HFFc6 (cell line): Measurements from ENCODE around the gene PSD2. TPM values are rescaled to one million over a fixed set of nuclear protein-coding genes. Genes with fewer than 3 reads are reported as not detected.
A peak's percentile ranks its signal among the peaks of the same experiment; 100 is the strongest.

Source experiments
- DNase-seq: peaks from one replicate; pipeline ENCODE4 v3.0.0-alpha.2; 2018
- H3K27ac Mint-ChIP-seq: 2 replicates; pipeline ENCODE4 v1.8.0; 2020; ENCODE audit warnings: mild to moderate bottlenecking, mixed read lengths
- H3K27me3 Mint-ChIP-seq: 2 replicates; pipeline ENCODE4 v1.8.0; 2021; ENCODE audit warnings: mild to moderate bottlenecking, moderate library complexity, mixed read lengths; ENCODE audit not compliant: insufficient read depth
- H3K36me3 Mint-ChIP-seq: 2 replicates; pipeline ENCODE4 v1.8.0; 2021; ENCODE audit warnings: low read depth, mixed read lengths
- H3K4me1 Mint-ChIP-seq: 2 replicates; pipeline ENCODE4 v1.8.0; 2020; ENCODE audit warnings: low read depth, mixed read lengths
- H3K4me3 Mint-ChIP-seq: 2 replicates; pipeline ENCODE4 v1.8.0; 2020; ENCODE audit warnings: mild to moderate bottlenecking, moderate library complexity, mixed read lengths
- H3K9me3 Mint-ChIP-seq: 2 replicates; pipeline ENCODE4 v1.8.0; 2020; ENCODE audit warnings: mild to moderate bottlenecking, mixed read lengths
- total RNA-seq, 6 experiments: library from RNA; stranded (reverse); fragmentation: NEBNext Ultra II Directional; extraction: Animal tissue kit (Norgen Biotek cat#: 25700); gene quantifications; 2 replicates in 1 of 6; 3 replicates in 5 of 6; pipeline ENCODE4 v1.2.3, GENCODE V29; 2021
- TF ChIP-seq, protein P1 (sequence below): fragments of 200-600 bp; sonication (generic); IDR thresholded peaks from 2 replicates; pipeline ENCODE4 v1.5.0; 2021; ENCODE audit warnings: antibody characterized with exemption, mild to moderate bottlenecking

PSD2 gene
- total RNA-seq, 6 experiments from 2014 or later: 0.02 to 0.14 (median 0.07) TPM; not detected in 1

DNA sequence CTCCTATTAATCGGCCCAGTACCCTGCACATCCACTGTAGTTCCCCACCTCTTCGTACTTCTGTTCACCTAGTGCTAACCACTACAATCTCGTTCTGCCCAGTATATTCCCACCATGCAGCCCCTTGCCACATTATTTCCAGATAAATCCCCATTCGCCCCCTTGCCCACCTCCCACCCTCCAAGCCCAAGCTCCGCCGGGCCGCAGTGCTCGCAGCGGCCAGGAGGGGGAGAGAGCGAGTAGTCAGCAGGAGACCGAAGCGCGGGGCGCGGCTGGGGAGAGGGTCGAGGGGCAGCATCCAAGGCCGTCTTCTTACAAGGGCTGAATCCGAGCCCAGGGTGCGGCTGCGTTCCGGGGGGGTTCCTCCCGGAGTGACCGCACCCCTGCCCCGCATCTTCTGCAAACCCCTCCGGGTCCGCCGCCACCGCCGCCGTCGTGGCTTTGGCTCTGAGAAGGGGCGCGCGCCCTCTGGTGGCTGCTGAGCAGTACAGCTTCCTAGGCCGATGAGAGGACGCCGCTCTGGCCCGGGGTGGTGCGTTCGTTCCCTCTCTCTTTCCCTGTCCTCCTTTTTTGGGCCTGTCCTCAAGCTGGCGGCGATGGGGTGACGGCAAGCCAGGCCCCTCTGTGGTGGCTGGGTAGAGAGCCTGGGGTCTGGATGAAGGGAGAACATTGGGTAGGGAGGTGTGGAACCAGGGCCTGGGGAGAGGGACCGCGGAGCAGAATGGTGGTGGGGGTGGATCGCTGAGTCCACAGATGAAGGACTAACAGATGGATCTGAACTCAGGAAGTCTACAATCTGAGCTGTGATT is 30.0 kb upstream of the PSD2 start:
- H3K9me3 Mint-ChIP-seq: no peaks in the 10 kb centered on the region
- no peaks in the 10 kb centered on the region for H3K36me3 Mint-ChIP-seq
- TF ChIP-seq, protein P1, sequence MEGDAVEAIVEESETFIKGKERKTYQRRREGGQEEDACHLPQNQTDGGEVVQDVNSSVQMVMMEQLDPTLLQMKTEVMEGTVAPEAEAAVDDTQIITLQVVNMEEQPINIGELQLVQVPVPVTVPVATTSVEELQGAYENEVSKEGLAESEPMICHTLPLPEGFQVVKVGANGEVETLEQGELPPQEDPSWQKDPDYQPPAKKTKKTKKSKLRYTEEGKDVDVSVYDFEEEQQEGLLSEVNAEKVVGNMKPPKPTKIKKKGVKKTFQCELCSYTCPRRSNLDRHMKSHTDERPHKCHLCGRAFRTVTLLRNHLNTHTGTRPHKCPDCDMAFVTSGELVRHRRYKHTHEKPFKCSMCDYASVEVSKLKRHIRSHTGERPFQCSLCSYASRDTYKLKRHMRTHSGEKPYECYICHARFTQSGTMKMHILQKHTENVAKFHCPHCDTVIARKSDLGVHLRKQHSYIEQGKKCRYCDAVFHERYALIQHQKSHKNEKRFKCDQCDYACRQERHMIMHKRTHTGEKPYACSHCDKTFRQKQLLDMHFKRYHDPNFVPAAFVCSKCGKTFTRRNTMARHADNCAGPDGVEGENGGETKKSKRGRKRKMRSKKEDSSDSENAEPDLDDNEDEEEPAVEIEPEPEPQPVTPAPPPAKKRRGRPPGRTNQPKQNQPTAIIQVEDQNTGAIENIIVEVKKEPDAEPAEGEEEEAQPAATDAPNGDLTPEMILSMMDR: peak; percentile 99
- H3K4me3 Mint-ChIP-seq: peak overlapping the region; percentile 72
- H3K27ac Mint-ChIP-seq: peak overlapping the region; percentile 71
- peaks cover 14% of the 10 kb centered on the region for H3K27me3 Mint-ChIP-seq
- H3K4me1 Mint-ChIP-seq: peaks cover 15% of the 10 kb centered on the region
- peak; percentile 18 for DNase-seq

GRCh38 chr5:139767960-139768359 is 27.6 kb upstream of the PSD2 start:
- DNase-seq: no peak
- Mint-ChIP-seq H3K4me1 (peaks cover 12% of the 10 kb centered on the region), H3K9me3 (no peaks in the 10 kb centered on the region), H3K27ac (no peak overlapping the region), H3K4me3 (no peak overlapping the region), H3K36me3 (no peaks in the 10 kb centered on the region), H3K27me3 (peaks cover 13% of the 10 kb centered on the region)
- TF ChIP-seq, protein P1: no peak

DNA sequence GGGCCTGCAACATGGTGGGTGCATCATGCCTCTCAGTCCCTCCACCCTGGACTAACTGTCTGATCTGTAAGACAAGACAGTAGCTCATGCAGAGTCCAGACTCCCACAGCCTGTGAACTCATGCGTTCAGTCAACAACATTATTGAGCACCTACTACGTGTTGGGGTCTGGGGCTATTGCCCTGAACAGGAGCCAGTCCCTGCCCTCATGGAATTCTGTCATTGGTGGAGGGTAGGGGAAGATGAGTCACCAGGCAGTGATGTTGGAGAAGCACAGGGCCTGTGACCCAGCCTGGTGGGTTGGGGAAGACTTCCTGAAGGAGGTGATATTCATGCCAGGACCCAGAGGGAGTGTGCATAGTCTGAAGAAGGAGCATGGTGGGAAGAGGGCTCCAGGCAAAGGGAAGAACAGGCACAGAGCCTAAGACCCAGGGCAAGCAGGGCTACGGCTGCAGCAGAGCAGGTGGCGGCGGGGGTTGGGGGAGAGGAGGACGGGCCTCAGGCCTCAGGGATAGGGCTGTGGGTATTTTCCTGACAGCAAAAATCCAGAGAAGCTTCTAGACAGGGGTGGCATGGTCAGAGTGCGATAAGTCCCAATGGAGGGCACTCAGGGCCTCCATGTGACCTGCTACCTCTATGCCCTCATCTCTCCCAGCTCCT is 26.7 kb upstream of the PSD2 start:
- Mint-ChIP-seq H3K4me3 (no peak overlapping the region), H3K9me3 (no peaks in the 10 kb centered on the region), H3K27me3 (peaks cover 12% of the 10 kb centered on the region), H3K27ac (no peak overlapping the region), H3K36me3 (no peaks in the 10 kb centered on the region), H3K4me1 (peaks cover 12% of the 10 kb centered on the region)
- DNase-seq: no peak
- TF ChIP-seq, protein P1: no peak

GRCh38 chr5:139769477-139769876 is 26.1 kb upstream of the PSD2 start:
- Mint-ChIP-seq H3K36me3 (no peaks in the 10 kb centered on the region), H3K27ac (no peak overlapping the region), H3K4me1 (peaks cover 12% of the 10 kb centered on the region), H3K27me3 (peaks cover 11% of the 10 kb centered on the region), H3K4me3 (no peak overlapping the region), H3K9me3 (no peaks in the 10 kb centered on the region)
- DNase-seq: no peak
- TF ChIP-seq, protein P1: no peak

GRCh38 chr5:139770722-139771121 is 24.9 kb upstream of the PSD2 start:
- TF ChIP-seq, protein P1: no peak
- Mint-ChIP-seq H3K4me1 (peaks cover 11% of the 10 kb centered on the region), H3K27me3 (peaks cover 8% of the 10 kb centered on the region), H3K9me3 (no peaks in the 10 kb centered on the region), H3K4me3 (no peak overlapping the region), H3K27ac (no peak overlapping the region), H3K36me3 (no peaks in the 10 kb centered on the region)
- no peak for DNase-seq
